ENCODE results near the gene PUS7L. TPM values are rescaled to one million over a fixed set of nuclear protein-coding genes. Genes with fewer than 3 reads are reported as not detected.
"Not testable (repeated sequence)": the region's sequence is repeated elsewhere in the genome, so short reads cannot be mapped to it uniquely, and the experiment has no call there.

PUS7L gene
- total RNA-seq, 1 donor from 2014 or later: 8.7 TPM

- DNase-seq (ENCODE audit: low read depth): peak; percentile 9
- H3K27me3 ChIP-seq (ENCODE audit: control insufficient read depth, insufficient read depth, low read length): no peaks in the 10 kb centered on the region
- H3K4me3 ChIP-seq (ENCODE audit: low read depth, low read length): peak overlapping the region; percentile 62
- no peak for TF ChIP-seq CTCF (IDR thresholded peaks at IDR 0.05; ENCODE audit: insufficient read depth, low read length, poor library complexity, severe bottlenecking)
- H3K36me3 ChIP-seq (ENCODE audit: control insufficient read depth, insufficient read depth, low read length): no peaks in the 10 kb centered on the region
These were observed 303 bp downstream of the PUS7L start for GRCh38 chr12:43758247-43758727.

GRCh38 chr12:43754015-43754414 lies 4.6 kb downstream of the PUS7L start:
- Histone ChIP-seq H3K4me3 (ENCODE audit: low read depth, low read length) (no peak overlapping the region), H3K36me3 (ENCODE audit: control insufficient read depth, insufficient read depth, low read length) (no peaks in the 10 kb centered on the region), H3K27me3 (ENCODE audit: control insufficient read depth, insufficient read depth, low read length) (no peaks in the 10 kb centered on the region)
- no peak for DNase-seq (ENCODE audit: low read depth)
- no peak for TF ChIP-seq CTCF (IDR thresholded peaks at IDR 0.05; ENCODE audit: insufficient read depth, low read length, poor library complexity, severe bottlenecking)

GRCh38 chr12:43751360-43751759 lies 7.2 kb downstream of the PUS7L start:
- H3K36me3 ChIP-seq (ENCODE audit: control insufficient read depth, insufficient read depth, low read length); H3K27me3 ChIP-seq (ENCODE audit: control insufficient read depth, insufficient read depth, low read length); DNase-seq (ENCODE audit: low read depth); H3K4me3 ChIP-seq (ENCODE audit: low read depth, low read length): not testable (repeated sequence)

GRCh38 chr12:43750814-43751213 lies 7.8 kb downstream of the PUS7L start:
- DNase-seq (ENCODE audit: low read depth): no peak
- Histone ChIP-seq H3K36me3 (ENCODE audit: control insufficient read depth, insufficient read depth, low read length) (no peaks in the 10 kb centered on the region), H3K27me3 (ENCODE audit: control insufficient read depth, insufficient read depth, low read length) (no peaks in the 10 kb centered on the region), H3K4me3 (ENCODE audit: low read depth, low read length) (no peak overlapping the region)
- TF ChIP-seq CTCF (IDR thresholded peaks at IDR 0.05; ENCODE audit: insufficient read depth, low read length, poor library complexity, severe bottlenecking): no peak

GRCh38 chr12:43749016-43749415 lies 9.6 kb downstream of the PUS7L start:
- Histone ChIP-seq H3K36me3 (ENCODE audit: control insufficient read depth, insufficient read depth, low read length) (no peaks in the 10 kb centered on the region), H3K4me3 (ENCODE audit: low read depth, low read length) (no peak overlapping the region)
- no peak for DNase-seq (ENCODE audit: low read depth)

GRCh38 chr12:43744826-43745225 lies 13.8 kb downstream of the PUS7L start:
- Histone ChIP-seq H3K36me3 (ENCODE audit: control insufficient read depth, insufficient read depth, low read length) (no peaks in the 10 kb centered on the region), H3K27me3 (ENCODE audit: control insufficient read depth, insufficient read depth, low read length) (no peaks in the 10 kb centered on the region), H3K4me3 (ENCODE audit: low read depth, low read length) (no peak overlapping the region)
- DNase-seq (ENCODE audit: low read depth): no peak
- TF ChIP-seq CTCF (IDR thresholded peaks at IDR 0.05; ENCODE audit: insufficient read depth, low read length, poor library complexity, severe bottlenecking): no peak

More at GRCh38 chr12:43749016-43749415, 9.6 kb downstream of the PUS7L start:
- no peaks in the 10 kb centered on the region for H3K27me3 ChIP-seq (ENCODE audit: control insufficient read depth, insufficient read depth, low read length)
- no peak for TF ChIP-seq CTCF (IDR thresholded peaks at IDR 0.05; ENCODE audit: insufficient read depth, low read length, poor library complexity, severe bottlenecking)
